CD1c-positive myeloid dendritic cell (primary cell): ENCODE data around the gene ZBTB32.

Source experiments
- DNase-seq: peaks from one replicate; pipeline ENCODE4 v3.0.0-alpha.2; 2016; ENCODE audit errors: extremely low spot score

ZBTB32 gene

DNA sequence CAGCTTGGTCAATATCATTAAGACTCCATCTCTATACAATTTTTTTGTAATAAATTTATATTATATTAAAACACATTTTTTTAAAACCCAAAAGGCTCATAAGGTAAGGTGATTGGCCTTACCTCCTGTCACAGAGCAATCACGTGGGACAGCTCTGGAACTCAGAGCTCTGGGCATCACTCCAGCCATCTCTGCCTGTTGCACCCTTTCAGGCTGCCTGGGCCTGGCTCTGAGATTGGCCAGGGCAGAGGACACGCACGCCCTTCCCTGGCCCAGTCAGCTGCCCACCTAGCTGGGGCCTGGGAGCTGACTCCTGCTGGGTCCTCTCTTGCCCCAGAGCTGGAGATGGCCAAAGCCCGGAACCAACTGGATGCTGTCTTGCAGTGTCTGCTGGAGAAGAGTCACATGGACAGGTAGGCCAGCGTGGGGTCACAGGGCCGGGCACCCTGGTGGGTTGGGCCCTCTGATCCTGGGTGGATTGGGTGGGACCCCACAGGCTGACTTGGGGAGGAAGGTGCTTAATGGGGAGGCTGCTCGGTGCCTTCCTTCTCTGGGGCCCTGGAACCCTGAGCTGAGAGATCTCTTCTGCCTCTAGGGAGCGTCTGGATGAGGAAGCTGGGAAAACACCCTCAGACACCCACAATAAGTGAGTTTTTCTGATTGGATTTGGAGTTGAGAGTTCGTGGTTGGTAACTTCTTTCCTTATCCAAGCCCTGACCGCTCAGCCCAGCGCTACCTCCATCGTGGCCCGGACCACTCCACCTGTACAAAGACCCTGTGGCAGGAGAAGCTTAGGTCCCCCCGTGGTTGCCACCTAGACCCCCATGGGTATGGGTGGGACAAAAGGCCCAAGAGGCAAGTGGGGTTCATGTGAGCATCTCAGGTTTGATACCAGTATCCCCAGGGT is 47.7 kb downstream of the ZBTB32 start:
- DNase-seq = peak; percentile 14

DNA sequence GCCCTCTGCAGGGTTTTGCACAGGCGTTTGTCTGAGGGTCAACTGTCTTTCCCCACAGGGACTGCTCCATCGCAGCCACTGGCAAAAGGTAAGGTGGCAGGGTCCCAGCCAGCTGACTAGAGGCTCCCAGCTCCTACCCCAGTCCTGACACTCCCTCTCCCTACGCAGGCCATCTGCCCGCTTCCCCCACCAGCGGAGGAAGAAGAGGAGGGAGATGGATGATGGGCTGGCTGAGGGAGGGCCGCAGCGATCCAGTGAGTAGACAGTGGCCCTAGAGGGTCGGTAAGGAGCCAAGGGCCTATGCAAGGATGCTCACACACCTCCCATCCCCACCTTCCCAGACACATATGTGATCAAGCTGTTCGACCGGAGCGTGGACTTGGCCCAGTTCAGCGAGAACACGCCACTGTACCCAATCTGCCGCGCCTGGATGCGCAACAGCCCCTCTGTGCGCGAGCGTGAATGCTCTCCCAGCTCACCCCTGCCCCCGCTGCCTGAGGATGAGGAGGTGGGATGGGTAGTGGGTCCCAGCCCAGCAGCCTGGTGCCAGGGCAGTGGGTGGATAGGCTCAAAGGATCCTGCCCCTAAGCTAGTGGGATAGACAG is 48.5 kb downstream of the ZBTB32 start:
- no peak for DNase-seq

DNA sequence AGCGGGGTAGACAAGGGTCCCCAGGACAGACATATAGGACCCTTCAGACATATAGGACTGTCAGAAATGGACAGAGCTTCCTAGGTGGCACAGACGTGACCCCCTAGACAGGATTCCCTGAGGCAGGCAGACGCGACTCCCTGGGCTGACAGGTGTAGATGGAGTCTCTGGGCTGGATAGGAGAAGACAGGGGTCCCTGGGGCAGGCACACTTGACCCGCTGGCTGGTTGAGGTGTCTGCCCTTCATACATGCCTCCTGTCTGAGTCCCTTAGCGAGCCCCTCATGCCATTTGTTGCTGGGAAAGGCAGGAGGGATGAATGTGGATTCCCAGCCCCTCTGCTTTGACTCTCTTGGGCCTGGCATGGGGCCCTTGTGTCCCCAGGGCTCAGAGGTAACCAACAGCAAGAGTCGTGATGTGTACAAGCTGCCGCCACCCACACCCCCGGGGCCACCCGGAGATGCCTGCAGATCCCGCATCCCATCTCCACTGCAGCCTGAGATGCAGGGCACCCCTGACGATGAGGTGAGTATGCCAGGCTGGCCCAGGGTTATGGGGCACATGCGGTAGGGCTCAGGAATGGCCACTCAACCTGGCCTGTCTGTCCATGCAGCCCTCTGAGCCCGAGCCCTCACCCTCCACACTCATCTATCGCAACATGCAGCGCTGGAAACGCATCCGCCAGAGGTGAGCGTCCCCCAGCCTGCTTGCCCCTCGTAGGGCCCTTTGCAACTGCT is 49.4 kb downstream of the ZBTB32 start:
- no peak for DNase-seq

DNA sequence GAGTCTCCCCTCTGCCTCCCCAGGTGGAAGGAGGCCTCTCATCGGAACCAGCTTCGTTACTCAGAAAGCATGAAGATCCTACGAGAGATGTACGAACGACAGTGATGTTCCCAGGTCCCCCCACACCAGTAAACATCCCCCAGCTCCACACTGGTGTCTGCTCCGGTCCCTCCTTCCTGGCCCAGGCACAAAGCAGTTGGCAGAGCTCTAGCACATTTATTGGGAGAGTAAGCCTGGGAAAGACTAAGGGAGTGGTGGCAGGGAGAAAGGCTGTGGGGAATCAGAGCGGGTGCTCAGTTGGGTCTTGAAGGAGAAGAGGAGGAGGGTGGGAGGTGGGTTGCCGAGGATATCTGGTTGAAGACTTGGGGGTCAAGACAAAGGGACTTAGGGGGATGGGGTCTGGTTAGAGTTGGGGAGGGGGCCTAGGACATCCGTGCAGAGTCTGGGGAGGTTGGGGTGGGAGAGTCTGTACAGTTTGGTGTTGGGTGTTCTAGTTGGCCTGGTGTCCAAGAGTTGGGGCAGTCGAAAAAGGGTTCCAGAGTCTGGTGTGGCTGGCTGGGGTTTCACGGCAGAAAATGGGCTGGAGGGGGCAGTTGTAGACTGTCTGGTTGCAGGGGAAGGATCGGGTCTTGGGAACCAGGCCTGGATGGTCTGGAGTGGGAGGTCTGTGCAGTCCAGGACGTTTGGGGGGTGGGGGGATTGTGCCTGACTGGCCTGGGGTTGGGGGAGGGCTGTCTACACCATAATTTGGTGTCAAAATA is 50.2 kb downstream of the ZBTB32 start:
- no peak for DNase-seq

DNA sequence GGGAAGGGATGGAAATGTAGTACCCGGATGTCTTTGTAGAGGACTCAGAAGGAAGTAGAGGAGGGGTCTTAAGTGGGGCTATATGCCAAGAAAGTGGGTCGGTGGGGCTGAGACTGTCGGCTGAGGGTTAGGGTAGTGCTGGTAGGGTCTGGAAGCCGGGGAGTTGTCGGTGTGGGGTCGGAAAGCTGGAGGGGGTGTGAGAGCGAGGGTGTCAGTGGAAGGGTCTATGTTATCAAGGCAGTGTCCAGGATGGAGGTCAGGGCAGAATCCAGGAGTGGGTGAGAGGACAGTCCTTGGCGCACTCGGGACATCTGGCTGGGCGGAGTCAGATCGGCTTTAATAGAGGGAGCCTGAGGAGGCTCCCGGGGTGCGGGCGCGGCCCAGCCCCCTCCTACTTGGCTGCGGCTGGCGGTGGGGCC is 50.8 kb downstream of the ZBTB32 start:
- no peak for DNase-seq

DNA sequence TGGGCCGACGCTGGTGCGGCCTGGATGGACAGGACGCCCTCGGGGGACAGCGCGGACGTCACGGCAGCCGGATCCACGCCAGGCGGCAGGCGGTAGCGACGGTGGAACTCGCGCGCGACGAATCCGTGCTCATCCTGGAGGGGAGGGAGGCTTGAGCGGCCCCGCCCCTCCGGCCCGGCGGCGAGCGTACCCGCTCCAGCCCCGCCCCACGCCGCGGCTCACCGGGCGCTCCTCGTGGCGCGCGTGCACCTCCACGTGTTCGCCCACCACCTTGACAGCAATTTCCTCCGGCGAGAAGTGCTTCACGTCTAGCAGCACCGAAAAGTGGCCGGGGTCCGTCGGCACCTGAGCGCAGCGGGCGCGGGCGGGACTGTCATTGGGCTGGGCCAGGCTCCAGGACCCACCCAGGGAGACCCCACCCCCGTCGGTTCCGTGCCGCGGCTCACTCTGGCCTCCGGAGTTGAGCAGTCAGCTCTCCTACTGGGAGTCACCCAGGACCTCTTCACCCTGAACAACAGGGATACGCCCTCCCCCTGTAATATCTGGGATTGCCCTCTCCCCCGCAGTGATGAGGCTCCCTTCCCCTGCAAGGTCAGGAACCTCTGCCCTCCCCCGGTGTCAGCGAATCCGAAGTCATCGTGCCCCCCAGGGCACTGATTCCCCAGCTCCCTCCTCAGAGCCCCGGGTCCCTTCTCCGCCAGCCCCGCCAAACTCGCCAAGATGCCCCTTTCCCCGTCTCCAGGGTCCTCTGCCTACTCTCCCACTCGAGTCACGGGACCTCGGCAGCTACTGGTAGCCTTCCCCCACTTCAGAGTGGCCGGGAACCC is 51.4 kb downstream of the ZBTB32 start:
- DNase-seq = peak; percentile 64

DNA sequence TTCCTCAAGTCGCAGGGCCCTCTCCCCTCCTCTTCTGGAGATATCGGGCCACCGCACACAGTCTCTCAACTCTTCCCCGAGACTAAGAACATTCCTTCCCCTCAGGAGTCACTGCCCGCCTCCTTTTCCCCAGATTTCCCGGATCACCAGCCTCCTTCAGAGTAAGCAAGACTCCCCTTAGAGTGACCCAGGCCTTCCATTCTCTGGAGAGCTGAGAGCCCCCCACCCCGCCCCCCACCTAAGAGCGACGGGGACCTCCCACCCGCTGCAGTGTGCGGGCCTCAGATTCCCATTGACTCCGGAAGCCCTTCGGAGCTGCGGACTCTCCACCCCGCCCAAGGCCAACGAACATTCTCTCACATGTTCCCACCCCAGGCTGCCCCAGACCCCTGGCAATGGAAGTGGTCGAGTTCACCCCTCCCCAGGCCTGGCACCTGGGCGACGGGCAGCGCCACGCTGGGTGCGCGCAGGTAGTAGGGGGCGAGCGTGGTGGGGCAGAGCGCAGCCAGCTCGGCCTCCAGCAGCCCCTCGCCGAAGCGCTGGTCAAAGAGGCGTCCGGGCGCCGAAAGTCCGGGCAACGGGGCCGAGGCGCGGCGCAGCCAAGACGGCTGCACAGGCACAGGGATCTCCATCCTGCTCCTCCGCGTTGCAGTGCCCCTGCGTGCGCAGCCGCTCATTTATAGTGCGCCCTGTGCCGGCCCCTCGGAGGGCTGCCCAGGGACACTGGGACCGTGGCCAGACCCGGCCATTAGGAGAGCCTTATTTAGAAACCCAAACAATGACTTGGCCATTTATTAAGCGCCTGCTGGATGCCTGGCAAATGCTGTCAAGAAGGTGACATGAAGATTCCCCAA is 52.2 kb downstream of the ZBTB32 start, which contains the start of gene HSPB6:
TSS of gene HSPB6 (minus strand) at position 653 of the 854 bp plus-strand sequence. CDS start at position 632, 21 bp downstream.
- no peak for DNase-seq

DNA sequence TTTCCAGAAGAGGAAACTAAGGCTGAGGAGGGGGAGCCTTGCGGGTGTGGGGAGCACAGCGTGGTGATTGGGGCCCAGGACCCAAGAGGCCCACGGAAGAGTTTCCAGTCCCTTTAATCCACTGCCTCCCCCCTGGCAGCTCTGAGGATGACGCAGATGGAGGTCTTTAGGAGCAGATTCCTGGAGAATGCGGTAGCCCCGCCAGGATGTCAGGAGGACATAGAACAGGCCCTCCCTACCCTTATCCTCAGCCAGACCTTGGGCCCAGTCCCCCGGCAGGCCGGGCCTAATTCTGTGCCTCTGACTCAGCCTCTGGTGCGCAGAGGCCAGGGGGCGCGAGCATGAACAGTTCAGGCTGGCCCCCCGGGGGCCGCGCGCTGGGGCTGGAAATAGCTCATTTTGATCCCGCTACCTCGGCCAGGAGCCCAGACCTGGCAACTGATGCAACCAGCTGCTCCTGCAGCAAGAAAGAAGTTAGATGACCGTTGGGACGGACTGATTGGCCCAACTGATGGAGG is 52.9 kb downstream of the ZBTB32 start:
- no peak for DNase-seq

DNA sequence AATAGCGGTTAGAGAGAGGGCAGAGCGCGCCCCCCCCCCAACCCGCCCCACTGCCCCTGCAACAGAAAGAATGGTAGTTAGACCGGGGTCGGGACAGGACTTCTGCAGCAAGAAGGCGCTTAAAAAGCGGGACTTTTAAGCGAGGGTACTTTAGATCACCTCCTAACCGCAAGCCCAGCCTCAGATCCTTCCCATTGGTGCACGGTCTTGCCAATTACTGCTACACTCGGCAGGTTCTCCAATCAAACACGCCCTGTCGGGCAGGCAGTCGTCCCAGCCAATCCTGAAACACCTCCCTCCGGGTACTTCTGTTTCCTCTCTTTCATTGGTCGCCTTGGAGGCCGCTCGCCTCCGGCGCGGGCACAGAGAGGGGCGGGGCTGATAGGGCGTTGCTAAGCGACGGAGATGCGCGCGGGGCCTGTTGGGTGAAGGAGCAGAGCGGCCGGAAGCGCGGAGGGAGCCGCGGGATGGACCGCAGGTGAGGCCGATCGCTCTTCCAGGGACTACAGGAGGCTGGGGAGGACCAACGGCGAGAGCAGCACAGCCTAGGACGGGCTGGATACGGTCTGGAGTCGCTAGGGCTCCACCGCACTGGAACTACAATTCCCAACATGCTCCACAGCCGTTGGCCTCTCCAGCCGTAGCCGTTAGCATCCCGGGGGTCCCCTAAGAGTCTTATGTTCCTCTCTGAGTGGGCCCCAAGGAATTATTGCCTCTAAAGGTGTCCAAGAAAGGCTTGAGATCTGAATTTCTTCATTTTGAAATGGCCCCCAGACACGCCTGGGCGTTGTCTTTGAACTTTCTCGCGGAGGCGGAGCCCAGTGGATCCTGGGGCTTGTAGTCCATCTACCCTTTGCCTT is 53.6 kb downstream of the ZBTB32 start, which contains the start of gene PROSER3:
TSS of gene PROSER3 (plus strand) at position 428 of the 860 bp plus-strand sequence. CDS start at position 468, 40 bp downstream.
- DNase-seq = peak; percentile 99

DNA sequence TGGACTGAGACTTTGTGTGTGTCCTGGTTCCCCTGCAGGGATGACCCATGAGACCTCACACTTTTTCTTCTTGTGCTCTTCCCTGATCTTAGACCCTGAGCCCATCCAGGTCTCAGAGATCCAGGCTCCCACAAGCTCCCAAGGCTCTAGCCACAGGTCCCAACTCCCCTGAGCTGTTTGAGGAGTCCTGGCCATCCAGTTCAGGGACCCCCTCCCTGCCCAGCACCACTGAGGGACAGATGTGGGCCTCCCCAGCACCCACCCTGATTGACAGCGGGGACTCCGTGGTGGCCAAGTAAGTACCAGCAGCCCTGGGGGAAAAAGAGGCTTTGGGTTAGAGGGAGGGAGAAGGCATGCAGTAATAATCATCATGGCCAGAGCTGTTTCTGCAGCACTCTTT is 55.3 kb downstream of the ZBTB32 start:
- no peak for DNase-seq

DNA sequence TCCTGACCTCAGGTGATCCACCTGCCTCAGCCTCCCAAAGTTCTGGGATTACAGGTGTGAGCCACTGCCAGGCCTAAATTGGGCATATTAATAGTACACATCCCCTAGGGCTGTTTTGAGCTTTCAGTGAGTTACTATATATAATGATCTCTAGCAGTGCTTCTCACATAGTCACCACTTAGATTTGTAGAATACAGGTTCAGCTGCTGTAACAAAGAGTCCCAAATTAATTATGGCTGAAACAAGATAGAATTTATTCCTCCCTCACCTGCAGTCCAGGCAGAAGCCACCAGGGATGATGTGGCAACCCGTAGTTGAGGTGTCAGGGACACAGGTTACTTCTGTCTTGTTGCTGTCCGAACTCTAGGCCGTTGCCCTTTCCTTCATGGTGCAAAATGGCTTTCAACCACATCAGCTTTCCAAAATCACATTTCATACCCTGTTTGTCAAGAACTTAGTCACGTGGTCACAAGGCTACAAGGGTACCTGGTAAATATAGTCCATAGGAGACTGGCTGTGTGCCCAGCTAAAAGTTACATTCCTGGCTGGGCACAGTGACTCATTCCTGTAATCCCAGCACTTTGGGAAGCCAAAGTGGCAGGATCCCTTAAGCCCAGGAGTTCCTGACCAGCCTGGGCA is 56.5 kb downstream of the ZBTB32 start:
- DNase-seq = no peak

DNA sequence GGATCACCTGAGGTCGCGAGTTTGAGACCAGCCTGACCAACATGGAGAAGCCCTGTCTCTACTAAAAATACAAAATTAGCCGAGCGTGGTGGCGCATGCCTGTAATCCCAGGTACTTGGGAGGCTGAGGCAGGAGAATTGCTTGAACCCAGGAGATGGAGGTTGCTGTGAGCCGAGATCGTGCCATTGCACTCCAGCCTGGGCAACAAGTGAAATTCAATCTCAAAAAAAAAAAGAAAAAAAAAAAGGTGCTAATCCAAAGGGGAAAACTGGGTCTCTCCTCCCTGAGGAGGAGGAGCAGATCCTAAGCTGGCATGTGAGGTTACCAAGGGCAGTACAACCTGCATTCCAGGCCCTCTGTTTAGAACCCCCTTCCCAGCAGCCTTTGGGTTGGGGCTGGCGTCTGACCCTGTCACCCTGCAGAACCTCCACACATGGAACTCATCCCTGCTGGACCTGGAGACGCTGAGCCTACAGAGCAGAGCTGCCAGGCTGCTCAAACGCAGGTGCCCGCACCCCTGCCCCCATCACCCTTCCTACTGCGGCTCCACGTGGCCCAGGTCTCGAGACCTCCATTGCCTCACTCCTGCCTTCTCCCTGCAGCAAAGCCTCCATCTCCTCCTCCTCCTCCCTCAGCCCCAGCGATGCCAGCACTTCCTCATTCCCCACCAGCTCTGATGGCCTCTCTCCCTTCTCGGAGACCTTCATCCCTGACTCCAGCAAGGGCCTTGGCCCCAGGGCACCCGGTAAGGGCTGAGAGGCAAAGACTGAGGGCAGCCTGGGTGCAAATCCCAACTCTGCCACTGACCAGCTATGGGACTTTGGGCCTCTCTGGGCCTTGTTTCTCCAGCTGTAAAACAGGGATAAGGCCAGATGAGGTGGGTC is 60.3 kb downstream of the ZBTB32 start:
- DNase-seq = no peak
